Measurements from ENCODE around the gene GRK5.

DNA sequence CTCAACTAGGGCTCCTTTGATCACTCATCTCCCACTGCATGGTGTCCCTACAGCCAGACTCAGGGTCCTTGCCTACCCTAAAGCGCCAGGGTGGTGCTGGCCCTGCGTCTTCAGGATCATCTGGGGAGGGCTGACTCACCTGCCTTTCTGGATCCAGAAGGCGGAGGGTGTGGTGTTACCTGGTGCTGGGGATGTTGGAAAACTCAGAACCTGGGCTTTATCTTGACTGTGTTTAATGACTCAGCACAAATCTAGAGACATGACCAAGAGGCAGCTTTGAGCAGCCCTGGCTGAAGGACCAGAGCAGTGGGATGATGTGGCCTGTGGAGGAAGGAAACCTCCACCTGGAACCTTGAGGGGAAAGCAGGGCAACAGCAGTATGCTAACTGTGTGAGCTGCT, 96.5 kb downstream of the GRK5 start:
- TF ChIP-seq NR2C2 (CRISPR knock-in tag; IDR thresholded peaks at IDR 0.05) = no peak
- TF ChIP-seq CTCF (IDR thresholded peaks at IDR 0.05) = no peak
- no peak for TF ChIP-seq SOX15 (CRISPR knock-in tag; IDR thresholded peaks at IDR 0.05)
- TF ChIP-seq, protein P1, sequence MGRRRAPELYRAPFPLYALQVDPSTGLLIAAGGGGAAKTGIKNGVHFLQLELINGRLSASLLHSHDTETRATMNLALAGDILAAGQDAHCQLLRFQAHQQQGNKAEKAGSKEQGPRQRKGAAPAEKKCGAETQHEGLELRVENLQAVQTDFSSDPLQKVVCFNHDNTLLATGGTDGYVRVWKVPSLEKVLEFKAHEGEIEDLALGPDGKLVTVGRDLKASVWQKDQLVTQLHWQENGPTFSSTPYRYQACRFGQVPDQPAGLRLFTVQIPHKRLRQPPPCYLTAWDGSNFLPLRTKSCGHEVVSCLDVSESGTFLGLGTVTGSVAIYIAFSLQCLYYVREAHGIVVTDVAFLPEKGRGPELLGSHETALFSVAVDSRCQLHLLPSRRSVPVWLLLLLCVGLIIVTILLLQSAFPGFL (CRISPR knock-in tag; IDR thresholded peaks at IDR 0.05; ENCODE audit: borderline replicate concordance) = no peak
- TF ChIP-seq SMAD3 (CRISPR knock-in tag; IDR thresholded peaks at IDR 0.05; ENCODE audit: borderline replicate concordance) = no peak
- TF ChIP-seq, protein P2, sequence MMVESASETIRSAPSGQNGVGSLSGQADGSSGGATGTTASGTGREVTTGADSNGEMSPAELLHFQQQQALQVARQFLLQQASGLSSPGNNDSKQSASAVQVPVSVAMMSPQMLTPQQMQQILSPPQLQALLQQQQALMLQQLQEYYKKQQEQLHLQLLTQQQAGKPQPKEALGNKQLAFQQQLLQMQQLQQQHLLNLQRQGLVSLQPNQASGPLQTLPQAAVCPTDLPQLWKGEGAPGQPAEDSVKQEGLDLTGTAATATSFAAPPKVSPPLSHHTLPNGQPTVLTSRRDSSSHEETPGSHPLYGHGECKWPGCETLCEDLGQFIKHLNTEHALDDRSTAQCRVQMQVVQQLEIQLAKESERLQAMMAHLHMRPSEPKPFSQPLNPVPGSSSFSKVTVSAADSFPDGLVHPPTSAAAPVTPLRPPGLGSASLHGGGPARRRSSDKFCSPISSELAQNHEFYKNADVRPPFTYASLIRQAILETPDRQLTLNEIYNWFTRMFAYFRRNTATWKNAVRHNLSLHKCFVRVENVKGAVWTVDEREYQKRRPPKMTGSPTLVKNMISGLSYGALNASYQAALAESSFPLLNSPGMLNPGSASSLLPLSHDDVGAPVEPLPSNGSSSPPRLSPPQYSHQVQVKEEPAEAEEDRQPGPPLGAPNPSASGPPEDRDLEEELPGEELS (CRISPR knock-in tag; IDR thresholded peaks at IDR 0.05) = no peak
- TF ChIP-seq TEAD1 (CRISPR knock-in tag; IDR thresholded peaks at IDR 0.05) = no peak
- TF ChIP-seq, protein P3, sequence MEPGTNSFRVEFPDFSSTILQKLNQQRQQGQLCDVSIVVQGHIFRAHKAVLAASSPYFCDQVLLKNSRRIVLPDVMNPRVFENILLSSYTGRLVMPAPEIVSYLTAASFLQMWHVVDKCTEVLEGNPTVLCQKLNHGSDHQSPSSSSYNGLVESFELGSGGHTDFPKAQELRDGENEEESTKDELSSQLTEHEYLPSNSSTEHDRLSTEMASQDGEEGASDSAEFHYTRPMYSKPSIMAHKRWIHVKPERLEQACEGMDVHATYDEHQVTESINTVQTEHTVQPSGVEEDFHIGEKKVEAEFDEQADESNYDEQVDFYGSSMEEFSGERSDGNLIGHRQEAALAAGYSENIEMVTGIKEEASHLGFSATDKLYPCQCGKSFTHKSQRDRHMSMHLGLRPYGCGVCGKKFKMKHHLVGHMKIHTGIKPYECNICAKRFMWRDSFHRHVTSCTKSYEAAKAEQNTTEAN (CRISPR knock-in tag; IDR thresholded peaks at IDR 0.05) = no peak
- TF ChIP-seq IRF1 (CRISPR knock-in tag; IDR thresholded peaks at IDR 0.05) = no peak
- TF ChIP-seq, protein P4, sequence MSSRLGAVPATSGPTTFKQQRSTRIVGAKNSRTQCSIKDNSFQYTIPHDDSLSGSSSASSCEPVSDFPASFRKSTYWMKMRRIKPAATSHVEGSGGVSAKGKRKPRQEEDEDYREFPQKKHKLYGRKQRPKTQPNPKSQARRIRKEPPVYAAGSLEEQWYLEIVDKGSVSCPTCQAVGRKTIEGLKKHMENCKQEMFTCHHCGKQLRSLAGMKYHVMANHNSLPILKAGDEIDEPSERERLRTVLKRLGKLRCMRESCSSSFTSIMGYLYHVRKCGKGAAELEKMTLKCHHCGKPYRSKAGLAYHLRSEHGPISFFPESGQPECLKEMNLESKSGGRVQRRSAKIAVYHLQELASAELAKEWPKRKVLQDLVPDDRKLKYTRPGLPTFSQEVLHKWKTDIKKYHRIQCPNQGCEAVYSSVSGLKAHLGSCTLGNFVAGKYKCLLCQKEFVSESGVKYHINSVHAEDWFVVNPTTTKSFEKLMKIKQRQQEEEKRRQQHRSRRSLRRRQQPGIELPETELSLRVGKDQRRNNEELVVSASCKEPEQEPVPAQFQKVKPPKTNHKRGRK (CRISPR knock-in tag; IDR thresholded peaks at IDR 0.05; ENCODE audit: borderline replicate concordance) = no peak
- TF ChIP-seq SP1 (CRISPR knock-in tag; conservative IDR thresholded peaks at IDR 0.05) = no peak
- no peak for TF ChIP-seq ZNF232 (CRISPR knock-in tag; IDR thresholded peaks at IDR 0.05)
- TF ChIP-seq, protein P5, sequence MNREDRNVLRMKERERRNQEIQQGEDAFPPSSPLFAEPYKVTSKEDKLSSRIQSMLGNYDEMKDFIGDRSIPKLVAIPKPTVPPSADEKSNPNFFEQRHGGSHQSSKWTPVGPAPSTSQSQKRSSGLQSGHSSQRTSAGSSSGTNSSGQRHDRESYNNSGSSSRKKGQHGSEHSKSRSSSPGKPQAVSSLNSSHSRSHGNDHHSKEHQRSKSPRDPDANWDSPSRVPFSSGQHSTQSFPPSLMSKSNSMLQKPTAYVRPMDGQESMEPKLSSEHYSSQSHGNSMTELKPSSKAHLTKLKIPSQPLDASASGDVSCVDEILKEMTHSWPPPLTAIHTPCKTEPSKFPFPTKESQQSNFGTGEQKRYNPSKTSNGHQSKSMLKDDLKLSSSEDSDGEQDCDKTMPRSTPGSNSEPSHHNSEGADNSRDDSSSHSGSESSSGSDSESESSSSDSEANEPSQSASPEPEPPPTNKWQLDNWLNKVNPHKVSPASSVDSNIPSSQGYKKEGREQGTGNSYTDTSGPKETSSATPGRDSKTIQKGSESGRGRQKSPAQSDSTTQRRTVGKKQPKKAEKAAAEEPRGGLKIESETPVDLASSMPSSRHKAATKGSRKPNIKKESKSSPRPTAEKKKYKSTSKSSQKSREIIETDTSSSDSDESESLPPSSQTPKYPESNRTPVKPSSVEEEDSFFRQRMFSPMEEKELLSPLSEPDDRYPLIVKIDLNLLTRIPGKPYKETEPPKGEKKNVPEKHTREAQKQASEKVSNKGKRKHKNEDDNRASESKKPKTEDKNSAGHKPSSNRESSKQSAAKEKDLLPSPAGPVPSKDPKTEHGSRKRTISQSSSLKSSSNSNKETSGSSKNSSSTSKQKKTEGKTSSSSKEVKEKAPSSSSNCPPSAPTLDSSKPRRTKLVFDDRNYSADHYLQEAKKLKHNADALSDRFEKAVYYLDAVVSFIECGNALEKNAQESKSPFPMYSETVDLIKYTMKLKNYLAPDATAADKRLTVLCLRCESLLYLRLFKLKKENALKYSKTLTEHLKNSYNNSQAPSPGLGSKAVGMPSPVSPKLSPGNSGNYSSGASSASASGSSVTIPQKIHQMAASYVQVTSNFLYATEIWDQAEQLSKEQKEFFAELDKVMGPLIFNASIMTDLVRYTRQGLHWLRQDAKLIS (CRISPR knock-in tag; IDR thresholded peaks at IDR 0.05; ENCODE audit: borderline replicate concordance) = no peak
